Left kidney (tissue), 2 donors: Measurements from ENCODE around the gene GALNT6. TPM values are rescaled to one million over a fixed set of nuclear protein-coding genes. Genes with fewer than 3 reads are reported as not detected.

Experiments
- DNase-seq: peaks from one replicate; pipeline ENCODE4 v3.0.0-alpha.2; 2013
- polyA plus RNA-seq: library from polyadenylated mRNA; unstranded; fragments of 120-200 nt; gene quantifications from one replicate; pipeline ENCODE4 v1.2.1, GENCODE V29; 2013; ENCODE audit not compliant: insufficient read length

GALNT6 gene
- polyA plus RNA-seq, 1 donor = 6.3 TPM

GRCh38 chr12:51405801-51406207 lies 14.6 kb upstream of the GALNT6 start:
- no peak for DNase-seq

GRCh38 chr12:51404627-51405026 lies 13.4 kb upstream of the GALNT6 start:
- DNase-seq = no peak

GRCh38 chr12:51403681-51404136 lies 12.5 kb upstream of the GALNT6 start:
- no peak for DNase-seq

DNA sequence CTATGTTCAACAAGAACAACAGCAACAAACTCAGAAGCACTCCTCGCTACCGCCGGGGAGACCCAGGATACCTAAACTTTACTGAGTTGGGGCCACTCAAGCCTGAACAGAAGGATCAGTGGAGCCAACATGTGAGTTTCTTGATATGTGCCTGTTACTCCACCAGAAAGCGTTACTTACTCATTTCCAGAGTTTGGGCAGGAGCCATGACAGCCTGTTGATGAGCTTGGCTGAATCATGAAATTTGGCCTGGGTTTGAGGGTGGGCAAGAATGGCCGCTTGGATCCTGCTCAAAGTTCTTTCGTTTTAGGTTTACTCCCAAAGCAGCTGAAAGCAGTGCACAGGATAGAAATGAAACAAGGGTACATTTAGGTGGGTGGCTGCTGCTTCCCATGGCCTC lies 12.0 kb upstream of the GALNT6 start:
- DNase-seq = no peak

GRCh38 chr12:51401900-51402299 lies 10.7 kb upstream of the GALNT6 start:
- no peak for DNase-seq

GRCh38 chr12:51401486-51401885 lies 10.3 kb upstream of the GALNT6 start:
- DNase-seq = no peak

GRCh38 chr12:51401020-51401419 lies 9.8 kb upstream of the GALNT6 start:
- DNase-seq = no peak

- no peak for DNase-seq
Observed at GRCh38 chr12:51399891-51400290, 8.7 kb upstream of the GALNT6 start.

GRCh38 chr12:51397670-51398069 lies 6.5 kb upstream of the GALNT6 start:
- DNase-seq = no peak

DNA sequence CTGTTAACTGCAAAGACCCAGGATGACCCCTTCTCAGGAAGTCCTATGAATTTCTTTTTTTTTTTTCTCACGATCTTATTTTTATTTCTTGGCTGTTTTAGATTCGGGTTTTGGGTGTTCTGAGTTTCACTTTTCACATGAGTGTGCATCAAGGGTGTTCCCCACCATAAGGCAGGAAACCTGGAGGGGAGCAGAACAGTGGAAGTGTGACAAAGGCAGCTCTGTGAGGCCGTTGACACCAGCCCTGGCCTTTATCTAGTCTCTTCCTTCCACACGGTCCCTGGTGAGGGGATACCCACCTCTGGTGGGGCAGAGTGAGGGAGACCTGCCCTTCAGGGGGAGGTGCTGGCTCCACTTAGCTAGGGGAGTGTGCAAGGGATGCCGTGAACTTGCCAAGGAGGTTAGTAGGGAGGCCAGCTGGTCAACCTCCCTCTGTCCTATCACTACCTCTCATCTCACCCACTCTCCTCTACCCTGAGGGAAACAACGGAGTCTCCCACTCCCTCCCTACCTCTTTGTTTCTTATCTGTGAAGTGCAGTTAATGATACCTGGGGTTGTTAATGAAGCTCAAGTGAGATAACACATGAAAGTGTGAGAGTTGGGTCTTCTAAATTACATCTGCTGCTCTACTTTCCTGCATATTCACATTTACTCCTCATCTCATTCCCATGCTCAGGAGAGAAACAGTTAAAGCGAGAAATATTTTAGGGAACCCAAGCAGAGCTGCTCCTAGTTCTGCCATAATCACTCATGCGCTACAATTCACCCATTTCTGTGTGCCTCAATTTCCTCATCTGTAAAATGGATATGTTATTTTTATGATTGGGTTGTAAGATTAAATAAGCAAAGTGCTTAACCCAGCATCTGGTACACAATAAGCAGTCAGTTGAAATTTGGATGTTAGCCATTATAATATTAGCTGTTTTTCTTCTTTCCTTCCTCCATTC lies 4.4 kb upstream of the GALNT6 start:
- no peak for DNase-seq

DNA sequence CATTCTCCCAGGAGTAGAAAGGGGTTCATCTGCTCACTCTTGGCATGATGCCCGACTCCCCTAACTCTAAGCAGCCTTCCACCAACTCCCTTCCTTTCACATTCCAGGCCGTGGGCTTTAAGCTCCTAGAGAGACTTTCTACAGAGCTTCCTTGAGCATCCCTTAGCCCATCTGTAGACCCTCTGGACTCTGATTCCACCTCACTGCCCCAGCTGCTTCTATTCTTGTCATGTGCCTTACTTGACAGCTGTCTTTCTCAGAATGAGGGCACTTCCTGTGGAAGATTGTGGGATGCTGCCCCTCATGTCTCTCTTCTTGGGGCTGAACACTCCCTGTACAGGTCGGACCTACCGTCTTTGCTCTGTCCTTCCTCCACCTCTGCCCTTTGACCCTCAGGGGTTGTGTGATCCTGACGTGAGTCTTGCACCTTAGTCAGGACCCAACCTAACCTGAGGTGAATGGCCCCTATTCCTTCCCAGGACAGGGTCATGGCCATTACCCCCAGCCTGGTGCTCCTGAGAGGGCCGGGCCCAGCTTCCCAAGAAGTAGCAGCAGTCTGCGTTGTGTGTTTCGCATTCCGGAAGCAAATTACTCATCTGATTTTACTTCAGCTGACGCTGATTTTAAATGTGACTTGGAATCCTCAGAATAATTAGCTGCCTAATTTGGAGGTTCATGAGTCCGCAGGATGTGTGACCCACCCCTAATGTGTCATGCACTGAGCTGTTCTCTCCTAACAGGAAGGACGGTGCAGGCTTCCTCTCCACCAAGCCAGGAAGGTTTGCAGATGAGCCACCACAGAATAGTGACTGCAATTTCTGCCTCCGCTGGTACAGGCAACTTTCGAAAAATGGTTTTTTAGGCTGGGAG lies 2.7 kb upstream of the GALNT6 start:
- no peak for DNase-seq

GRCh38 chr12:51392556-51393237 lies 1.5 kb upstream of the GALNT6 start:
- DNase-seq = no peak

DNA sequence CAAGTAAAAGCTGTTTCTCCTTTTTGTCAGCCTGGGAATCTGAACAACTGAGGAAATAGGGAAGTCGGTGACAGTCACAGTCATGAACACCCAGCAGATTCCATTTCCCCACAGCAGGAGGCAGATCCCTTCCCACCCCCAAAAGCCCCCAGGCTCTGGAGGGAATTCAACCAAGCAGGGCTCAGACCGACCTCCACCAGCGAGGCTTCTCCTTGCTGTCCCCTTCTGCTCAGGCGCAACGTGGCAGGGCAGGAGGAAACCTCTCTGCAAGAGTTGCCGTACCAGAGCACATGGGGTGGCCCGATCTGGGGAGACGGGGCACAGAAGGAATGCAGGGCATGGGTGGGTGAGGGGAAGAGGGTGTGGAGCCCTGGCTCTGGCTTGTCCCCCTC lies 319 bp downstream of the GALNT6 start:
- DNase-seq = no peak

DNA sequence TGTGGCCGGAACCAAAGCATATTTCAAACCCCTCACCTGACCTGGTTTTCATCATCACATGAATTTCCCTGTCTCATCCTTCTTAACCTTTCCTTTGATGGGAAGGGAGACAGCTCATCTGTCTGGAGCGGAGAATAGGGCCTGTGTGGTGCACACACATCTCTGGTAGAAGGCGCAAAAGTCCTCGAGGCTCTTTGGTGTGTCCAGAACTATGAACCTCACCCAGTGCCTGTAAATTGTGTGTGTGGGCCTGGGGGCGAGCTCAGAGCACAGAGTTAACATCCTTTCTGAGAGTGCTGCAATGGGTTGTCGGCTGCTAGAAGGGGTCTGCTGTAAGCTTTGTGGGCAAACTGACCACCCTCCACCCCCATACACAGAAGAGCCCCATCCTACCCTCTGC lies 749 bp downstream of the GALNT6 start:
- no peak for DNase-seq

DNA sequence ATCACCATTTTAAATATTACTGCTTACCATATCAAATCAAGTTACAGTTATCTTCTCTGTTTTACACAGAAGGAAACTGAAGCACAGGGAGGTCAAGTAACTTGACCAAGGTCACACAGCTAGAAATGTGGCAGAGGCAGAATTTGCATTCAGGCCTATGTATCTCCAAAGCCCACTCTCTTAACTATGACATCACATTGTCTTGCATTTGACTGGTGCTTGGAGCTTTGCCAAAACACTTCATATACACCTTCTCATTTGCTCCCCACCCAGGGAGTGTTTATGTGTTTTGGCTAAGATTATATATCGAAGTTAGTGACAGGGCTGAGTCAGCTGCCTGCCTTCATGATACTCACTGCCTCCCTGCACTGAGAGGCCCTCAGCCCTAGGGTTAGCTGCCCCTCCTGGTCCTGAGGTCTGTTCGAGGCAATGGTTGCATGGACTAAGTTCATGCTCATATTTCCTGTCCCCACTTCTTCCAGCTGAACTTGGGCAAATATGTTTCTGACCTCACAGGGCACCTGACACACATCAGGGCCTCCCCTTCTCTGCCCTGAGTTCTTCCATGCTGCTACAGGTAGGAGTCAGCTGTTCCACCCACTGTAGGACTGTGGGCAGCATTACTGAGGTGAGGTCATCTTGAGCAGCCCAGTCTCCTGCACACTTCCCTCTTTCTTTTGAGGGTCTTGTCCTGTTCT lies 1.8 kb downstream of the GALNT6 start:
- no peak for DNase-seq

- no peak for DNase-seq
Observed at GRCh38 chr12:51388846-51389245, 2.4 kb downstream of the GALNT6 start.

GRCh38 chr12:51388069-51388799 lies 3.0 kb downstream of the GALNT6 start:
- no peak for DNase-seq

- no peak for DNase-seq
Observed at GRCh38 chr12:51386351-51386750, 4.9 kb downstream of the GALNT6 start.

- no peak for DNase-seq
Observed at GRCh38 chr12:51383269-51383905, 7.8 kb downstream of the GALNT6 start.

GRCh38 chr12:51382173-51382572 lies 9.0 kb downstream of the GALNT6 start:
- DNase-seq = no peak
